Measurements from ENCODE around the gene OSBPL10.

DNA sequence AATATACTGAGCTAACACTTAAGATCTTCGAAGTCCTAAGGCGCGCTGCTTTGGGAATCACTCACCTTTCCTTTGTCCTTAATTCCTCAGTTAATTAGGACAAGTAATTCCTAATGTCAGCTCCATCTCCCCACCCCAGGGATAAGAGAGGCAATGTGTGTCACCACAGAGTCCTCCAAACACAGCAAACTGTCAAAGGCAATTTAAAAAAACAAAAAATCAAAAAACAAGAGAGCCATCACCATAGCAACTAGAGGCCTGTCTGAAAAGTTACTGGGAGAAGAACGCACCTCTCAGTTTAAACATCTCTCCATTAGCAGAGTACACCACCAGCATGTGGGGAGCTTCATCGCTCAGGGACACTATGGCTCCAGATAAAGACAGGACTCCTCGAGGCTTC is 101.7 kb downstream of the OSBPL10 start:
- TF ChIP-seq, protein P1, sequence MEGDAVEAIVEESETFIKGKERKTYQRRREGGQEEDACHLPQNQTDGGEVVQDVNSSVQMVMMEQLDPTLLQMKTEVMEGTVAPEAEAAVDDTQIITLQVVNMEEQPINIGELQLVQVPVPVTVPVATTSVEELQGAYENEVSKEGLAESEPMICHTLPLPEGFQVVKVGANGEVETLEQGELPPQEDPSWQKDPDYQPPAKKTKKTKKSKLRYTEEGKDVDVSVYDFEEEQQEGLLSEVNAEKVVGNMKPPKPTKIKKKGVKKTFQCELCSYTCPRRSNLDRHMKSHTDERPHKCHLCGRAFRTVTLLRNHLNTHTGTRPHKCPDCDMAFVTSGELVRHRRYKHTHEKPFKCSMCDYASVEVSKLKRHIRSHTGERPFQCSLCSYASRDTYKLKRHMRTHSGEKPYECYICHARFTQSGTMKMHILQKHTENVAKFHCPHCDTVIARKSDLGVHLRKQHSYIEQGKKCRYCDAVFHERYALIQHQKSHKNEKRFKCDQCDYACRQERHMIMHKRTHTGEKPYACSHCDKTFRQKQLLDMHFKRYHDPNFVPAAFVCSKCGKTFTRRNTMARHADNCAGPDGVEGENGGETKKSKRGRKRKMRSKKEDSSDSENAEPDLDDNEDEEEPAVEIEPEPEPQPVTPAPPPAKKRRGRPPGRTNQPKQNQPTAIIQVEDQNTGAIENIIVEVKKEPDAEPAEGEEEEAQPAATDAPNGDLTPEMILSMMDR (IDR thresholded peaks at IDR 0.05), result no peak
- TF ChIP-seq POLR2AphosphoS5 (IDR thresholded peaks at IDR 0.05) (no peak), POLR2A (IDR thresholded peaks at IDR 0.05) (no peak)

All from prostate gland (tissue), 2 donors.